OCI-M2 (cell line): Measurements from ENCODE around the gene P2RX2.

Experiments
- DNase-seq: peaks from one replicate; lab custom pipeline; 2025; ENCODE audit not compliant: unreplicated experiment; lab: John Stamatoyannopoulos, UW

P2RX2 gene

DNA sequence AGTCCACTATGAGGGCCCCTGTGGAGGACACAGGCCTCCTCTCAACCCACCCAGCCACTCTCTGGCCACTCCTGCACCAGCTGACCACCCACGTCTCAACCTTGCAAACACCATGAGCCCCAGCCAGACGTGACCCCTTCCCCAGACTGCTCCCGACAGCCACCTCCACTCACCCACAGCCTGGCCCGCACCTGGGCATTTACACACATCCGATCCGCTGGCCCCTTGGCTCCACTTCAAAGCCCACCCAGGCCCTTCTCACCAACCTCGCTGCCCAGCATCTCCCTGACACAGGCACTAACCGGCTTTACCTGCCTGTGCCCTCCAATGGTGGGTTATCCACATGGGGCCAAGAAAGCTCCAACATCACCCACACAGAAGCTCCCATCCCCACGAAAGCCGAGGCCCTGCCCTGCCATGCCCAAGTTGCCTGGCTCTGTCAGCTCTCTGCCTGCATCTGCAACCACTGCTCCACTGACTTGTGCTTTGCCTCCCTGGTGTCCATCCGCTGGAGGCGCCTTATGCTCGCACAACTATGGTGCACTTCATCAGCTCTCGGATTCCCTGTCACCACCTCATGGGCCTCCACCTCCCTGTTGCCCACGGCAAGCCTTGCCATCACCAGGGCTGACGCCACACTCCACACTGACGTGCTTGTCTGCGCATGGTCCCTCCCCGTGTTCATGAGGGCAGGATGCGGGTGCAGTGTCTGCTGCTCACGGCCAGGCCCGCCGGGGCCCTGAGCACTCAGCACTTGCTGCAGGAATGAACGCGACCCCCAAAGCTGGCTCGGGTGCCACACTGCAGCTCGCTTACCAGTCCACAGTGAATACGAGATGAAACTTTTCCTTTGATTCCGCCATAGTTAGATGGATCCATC lies 16.7 kb downstream of the P2RX2 start:
- DNase-seq, result no peak

- no peak for DNase-seq
Observed at GRCh38 chr12:132637811-132638210, 19.2 kb downstream of the P2RX2 start.

GRCh38 chr12:132638541-132639408 lies 20.2 kb downstream of the P2RX2 start:
- no peak for DNase-seq

DNA sequence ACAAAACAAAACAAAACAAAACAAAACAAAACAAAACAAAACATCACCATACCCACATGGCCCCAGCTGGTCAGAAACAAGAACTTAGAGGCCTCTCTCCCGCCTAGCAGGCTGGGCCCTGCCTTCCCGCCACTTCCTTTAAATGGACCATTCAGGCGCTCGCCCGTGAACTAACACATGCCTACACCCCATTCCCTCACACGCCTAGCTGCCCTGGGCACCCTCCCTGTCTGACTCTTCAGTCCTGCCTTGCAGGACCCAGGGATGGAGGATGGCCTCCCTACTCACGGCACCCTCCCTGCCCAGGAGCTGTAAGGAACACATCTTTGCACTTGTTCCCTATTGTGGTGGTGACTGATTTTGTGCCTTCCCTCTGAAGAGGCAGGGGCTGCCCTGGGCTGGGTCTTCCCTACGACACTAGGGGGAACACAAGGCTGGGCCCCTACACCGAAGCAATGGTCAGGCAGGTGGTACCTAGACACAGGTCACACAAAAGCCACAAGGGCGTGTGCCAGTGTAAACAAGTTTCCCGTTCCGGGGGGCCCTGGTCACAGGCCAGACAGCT lies 21.5 kb downstream of the P2RX2 start:
- DNase-seq, result no peak

DNA sequence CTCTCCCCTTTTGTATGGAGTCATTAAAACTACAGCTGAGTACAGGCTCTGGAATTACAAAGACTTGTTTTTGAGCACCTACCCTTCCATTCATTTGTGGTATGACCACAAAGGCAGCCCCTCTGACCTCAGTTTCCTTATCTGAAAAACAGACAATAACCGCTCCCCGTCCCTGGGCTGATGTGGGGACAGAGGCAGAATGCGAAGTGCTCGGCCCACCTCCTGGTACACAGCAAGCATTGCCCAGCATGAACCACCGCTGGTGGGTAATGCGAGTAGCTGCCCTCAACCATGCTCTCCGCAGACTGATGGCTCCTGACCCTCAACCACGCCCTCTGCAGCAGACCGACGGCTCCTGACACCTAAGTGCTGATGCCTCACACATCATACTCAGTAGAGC lies 22.4 kb downstream of the P2RX2 start:
- DNase-seq, result no peak

GRCh38 chr12:132641811-132642650 lies 23.5 kb downstream of the P2RX2 start:
- no peak for DNase-seq

GRCh38 chr12:132642846-132643835 lies 24.6 kb downstream of the P2RX2 start:
- DNase-seq, result no peak

DNA sequence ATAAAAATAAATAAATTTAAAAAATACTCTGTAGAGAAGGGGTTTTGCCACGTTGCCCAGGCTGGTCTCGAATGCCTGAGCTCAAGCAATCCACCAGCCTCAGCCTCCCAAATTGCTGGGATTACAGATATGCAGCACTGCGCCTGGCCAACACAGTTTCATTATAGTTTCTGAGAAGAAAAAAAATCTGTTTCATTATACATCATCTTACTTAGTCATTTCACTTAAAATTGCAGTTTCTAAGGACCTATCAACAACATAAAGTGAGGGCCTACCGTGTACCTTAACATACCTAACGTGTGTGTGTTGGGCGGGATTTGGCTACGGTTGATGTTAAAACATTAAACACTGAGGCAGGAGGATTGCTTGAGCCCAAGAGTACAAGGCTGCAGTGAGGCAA lies 28.3 kb downstream of the P2RX2 start:
- DNase-seq, result no peak

DNA sequence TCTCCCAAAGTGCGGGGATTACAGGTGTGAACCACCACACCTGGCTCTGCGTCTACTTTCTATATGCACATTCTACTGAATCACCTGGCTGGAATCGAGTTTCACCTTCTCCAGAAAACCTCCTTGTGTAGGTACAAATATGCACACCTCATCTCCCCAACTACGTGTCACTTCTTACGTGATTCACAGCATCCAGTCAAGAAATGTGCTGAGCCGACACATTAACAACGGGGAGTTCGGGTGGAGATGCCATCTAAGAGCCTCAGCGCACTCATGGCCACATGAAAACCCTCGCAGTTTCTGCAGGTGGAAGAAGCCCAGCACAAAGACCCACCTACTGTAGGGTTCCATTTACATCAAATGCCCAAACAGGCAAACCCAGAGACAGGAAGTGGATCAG lies 29.3 kb downstream of the P2RX2 start:
- DNase-seq, result no peak

DNA sequence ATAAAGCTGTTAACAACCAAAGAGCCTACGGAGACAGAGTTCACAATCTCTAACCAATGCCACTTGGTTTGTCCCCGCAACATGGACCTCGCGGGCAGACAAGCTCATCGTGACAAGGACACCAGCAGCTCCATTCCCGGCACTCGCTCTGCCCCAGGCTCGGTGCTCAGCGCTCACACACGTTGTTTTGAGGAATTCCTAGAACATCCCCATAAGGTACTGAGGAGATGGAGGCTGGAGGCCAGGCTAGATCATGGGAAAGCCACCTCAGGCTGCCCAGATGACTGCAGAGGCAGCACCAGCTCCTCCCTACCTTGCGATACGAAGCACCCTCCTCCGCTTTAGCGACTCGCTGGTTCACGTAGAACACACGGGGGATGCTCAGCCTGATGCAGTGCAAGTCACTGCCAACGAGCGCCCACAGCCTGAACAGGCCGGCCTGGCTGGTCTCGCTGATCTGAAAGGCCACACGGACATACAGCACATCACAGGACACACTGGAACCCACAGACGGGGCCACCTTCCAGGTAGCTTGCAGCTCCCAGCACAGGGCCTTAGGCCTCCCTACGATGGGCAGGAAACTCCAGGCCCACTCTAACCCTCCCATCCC lies 30.1 kb downstream of the P2RX2 start:
- DNase-seq, result no peak

- no peak for DNase-seq
Observed at GRCh38 chr12:132649226-132649945, 30.8 kb downstream of the P2RX2 start.

GRCh38 chr12:132651444-132652100 lies 33.0 kb downstream of the P2RX2 start:
- no peak for DNase-seq

DNA sequence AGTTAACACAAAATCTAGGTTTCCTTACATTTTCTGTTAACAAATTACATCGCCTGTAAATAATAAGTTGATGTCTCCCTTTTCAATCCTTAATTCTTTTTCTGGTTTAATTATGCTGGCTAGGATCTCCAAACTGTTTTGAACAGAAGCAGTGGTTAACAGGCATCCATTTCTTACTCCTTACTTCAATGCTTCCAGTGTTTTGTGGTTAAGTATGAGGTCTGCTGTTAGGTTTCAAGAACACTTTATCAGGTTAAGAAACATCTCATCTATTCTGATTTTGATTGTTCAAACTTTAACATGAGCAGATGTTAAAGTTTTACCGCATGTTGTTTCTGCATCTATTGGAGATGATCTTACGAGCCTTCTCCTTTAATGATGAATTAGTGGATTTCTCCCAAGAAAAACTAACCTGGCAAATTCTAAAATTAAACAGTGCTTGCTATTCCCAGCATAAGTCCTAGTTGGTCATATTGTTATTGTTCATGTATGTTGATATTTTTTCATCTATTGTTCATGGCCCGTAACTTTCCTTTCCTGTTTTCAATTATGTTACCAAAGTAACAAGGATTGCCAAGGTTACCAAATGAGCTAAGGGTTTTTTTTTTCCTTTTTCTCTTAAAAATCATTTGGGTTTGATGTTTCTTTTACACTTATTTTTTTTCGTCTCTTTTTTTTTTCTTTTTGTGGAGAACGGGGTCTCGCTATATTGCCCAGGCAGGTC lies 35.2 kb downstream of the P2RX2 start:
- DNase-seq, result no peak

GRCh38 chr12:132657004-132657727 lies 38.6 kb downstream of the P2RX2 start:
- no peak for DNase-seq

DNA sequence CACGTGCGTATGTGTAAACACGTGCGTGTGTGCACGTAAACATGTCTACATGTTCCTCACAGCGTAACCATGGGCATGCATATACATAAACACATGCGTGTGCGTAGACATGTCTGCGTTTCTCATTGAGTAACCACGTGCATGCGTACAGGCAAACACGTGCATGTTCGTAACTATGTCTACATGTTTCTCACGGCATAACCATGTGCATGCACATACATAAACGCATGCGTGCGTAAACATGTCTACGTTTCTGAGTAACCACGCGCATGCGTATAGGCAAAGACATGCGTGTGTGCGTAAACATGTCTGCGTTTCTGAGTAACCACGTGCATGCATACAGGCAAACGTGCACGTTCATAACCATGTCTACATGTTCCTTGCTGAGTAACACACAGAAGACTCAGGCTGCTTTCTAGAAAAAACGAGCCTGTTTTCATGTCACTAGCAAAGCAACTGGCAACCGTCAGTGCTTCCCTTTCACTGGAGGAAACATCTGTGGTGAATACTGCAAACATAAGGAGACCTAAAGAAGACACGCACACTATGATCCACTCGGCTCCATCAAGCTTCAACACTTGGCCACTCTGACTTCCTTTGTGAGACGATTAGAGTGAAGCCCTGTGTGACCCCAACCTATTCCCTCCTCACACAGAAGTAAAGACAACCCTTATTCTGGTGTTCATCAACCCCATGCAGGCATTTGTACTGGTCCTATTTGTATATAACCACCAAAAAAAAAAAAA lies 39.7 kb downstream of the P2RX2 start:
- no peak for DNase-seq

DNA sequence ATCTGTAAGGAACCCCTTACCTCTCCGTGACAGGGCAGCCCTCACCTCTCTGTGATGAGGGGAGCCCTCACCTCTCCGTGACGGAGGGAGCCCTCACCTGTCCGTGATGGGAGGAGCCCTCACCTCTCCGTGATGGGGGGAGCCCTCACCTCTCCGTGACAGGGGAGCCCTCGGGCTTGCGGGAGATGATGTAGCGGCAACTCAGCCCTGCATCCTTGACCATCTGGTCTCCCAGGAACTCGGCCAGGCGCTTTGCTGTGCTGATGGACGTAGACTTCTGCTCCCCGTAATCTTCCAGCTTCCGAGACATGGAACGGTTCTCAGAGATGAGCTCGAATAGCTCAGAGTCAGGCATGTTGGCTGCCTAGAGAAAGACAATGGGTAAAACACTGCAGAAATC lies 40.6 kb downstream of the P2RX2 start:
- no peak for DNase-seq
